NOMO-1 treated with dmso at 0.1 percent for 144 hours (cell line): ENCODE results near the gene HK2.
"Not testable (repeated sequence)": the region's sequence is repeated elsewhere in the genome, so short reads cannot be mapped to it uniquely, and the experiment has no call there.

Experiments used
- DNase-seq: peaks from one replicate; lab custom pipeline; 2025; ENCODE audit not compliant: unreplicated experiment; lab: John Stamatoyannopoulos, UW

Gene HK2

GRCh38 chr2:74834792-74835755, 1.1 kb downstream of the HK2 start:
- DNase-seq, result peak; percentile 37

GRCh38 chr2:74835831-74836674, 2.1 kb downstream of the HK2 start:
- peak; percentile 53 for DNase-seq

GRCh38 chr2:74836675-74837401, 2.9 kb downstream of the HK2 start:
- DNase-seq, result no peak

DNA sequence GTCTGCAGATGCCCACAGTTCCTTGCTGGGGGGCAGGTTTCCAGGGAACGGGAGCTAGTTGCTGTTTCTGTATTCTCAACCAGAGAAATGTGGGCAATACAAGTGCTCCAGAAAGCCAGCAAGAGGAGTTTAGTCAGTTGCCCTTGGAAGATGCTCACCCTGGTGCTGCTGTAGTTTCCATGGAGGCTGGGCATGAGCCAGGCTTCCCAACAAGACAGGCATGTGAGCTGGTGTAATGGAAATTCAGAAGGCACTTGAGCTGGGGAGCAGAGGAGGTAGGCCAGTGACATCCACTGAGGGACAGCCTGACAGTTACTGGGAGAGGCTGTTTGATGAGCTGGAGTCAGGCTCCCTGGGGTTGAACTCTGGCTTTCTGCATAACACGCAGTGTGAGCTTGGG, 7.7 kb downstream of the HK2 start:
- DNase-seq, result no peak

- no peak for DNase-seq
Observed at GRCh38 chr2:74843433-74843832, 9.5 kb downstream of the HK2 start.

DNA sequence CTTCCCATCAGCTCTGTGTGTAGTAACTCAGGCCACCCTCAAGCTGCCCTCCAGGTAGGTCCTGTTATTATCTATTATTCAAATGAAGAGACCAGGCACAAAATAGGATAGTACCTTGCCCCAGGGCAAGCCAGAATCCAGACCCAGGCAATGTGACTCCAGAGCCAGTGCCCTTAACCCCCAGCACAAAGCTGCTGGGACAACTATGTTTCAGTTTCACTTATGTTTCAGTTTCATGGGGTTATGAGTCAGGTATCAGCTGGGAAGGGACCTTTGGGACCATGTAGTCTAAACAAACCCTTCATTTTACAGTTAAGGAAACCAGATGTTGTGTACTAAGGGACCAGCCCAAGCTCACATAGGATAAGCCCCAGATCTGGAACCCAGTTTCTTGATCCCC, 10.0 kb downstream of the HK2 start:
- no peak for DNase-seq

DNA sequence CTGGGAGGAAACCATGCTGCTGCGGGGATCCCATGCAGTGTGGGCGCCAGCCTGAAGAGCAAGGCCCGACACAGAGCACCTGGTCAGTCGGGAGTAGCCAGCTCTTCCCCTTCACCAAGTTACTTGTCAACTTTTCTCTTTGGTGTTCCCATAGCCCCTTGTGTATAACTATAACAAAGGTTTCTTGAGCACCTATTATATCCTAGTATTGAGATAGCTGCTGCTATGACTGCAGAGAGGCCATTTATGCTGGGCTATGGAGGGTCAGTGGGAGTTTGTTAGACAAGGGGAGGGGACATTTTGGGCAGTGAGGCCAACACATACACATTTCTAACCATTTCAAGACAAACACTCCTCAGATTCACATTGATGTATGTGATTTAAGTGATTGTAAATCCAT, 10.8 kb downstream of the HK2 start:
- DNase-seq, result no peak

DNA sequence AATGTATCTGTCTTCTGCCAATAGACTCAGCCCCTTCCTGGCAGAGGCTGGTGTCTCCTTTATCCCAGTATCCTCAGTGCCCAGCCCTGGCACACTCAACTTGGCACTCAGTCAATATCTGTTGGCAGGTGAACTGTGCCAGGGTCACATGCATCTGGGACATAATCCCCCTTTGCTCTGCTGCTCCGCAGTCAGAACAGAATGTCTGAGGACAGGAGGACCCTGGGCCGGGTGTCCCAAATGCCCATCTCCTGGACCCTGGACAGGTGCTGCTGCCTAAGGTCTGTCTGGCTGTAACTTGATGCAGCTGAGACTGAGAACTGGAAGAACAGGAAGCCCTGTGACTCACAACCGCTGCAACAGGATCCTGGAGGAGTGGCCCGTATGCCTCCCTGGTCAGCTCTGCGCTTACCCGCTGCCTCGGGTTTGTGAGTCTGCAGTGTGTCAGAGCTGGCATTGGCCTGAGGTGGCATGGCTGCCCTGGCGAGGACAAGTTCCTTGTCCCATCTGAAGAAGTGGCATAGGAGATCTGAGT, 11.4 kb downstream of the HK2 start:
- peak; percentile 44 for DNase-seq

GRCh38 chr2:74845991-74846390, 12.1 kb downstream of the HK2 start:
- no peak for DNase-seq

DNA sequence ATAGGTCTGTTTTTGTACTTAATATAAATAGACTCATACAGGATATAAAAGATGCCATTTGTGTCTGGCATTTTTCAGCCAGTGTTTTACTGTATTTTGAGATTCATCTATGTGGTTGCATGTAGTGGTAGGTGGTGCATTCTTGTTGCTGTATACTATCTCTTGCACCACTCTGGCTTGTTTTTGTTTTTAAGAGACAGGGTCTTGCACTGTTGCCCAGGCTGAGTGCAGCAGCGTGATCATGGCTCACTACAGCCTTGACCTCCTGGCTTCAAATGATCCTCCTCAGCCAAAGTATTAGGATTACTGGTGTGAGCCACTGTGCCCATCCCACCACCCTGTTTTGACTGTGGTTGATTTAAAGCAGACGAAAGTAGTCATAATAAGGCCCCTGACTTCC, 12.6 kb downstream of the HK2 start:
- no peak for DNase-seq

- no peak for DNase-seq
Observed at GRCh38 chr2:74847070-74847858, 13.3 kb downstream of the HK2 start.

DNA sequence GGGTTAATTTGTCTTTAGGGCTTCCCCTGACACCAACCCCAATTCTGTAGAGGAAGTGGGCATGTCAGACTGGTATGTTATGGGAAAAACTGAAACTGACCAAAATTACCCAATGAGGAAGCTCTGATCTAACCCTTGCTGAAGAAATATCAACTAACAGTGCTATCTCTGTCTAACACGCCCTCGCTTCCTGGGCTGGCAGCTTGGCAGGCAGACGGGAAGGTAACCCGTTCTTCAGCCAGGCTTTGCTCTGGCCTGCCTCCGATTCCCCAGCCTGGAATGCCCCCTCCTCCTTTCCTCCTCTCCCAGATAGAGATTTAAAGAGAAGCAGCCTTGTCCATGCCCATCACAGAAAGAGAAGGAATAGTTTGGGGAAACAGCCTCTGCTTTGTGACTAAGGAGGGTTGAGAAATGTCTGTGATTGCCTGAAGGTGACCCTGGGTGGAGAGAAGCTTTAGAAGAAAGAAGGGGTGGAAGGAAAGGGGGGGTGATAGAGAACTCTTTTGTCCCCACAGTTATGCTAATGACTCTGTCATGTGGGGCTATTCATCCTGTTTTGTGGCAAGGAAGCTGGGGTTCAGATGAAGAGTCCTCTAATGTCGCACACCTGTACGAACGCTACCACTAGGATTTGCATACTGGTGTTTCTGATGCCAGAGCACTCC, 15.4 kb downstream of the HK2 start:
- peak; percentile 80 for DNase-seq

DNA sequence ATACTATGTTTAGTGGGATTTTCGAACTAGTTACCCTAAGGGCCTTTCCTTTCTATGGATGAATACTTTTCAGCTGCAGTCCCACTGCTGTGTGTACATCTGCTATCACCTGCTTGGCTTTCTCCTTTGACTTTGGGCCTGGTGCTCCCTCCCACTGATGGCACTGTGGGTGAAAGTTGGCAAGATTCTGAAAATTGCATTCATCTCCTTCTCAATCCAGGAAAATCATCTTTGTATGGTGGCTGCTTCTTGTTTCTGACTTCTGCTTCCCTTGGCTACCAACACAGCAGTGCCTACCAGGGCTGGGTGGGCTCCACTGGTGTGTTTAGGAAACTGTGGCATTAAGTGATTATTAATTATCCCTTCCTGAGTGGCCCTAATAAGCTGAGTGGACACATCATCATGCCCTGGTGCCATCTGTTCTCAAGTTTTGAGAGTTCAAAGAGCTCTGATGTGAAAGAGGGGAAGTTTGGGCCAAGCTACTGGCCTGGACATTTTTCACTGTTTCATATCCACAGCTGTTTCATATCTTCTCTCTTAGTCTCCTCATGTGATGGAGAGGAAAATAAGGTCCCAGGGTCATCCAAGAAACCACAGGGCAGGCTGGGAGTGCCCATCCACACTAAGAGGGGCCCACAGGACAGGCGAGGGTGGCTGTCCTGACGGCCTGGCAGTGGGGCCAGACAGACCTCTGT, 16.7 kb downstream of the HK2 start:
- DNase-seq, result no peak

GRCh38 chr2:74851191-74851566, 17.3 kb downstream of the HK2 start:
- no peak for DNase-seq

DNA sequence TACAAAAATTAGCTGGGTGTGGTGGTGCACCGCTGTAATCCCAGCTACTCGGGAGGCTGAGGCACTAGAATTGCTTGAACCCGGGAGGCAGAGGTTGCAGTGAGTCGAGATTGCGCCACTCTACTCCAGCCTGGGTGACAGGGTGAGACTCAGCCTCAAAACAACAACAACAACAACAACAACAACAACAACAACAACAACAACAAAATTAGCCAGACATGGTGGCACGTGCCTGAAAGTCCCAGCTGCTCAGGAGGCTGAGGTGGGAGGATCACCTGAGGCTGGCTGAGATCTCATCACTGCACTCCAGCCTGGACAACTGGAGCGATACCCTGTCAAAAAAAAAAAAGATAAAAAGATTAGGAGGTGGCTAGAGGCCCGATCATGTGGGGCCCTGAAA, 19.4 kb downstream of the HK2 start:
- not testable (repeated sequence) for DNase-seq

GRCh38 chr2:74854401-74854800, 20.5 kb downstream of the HK2 start:
- no peak for DNase-seq

GRCh38 chr2:74855114-74855707, 21.3 kb downstream of the HK2 start:
- DNase-seq, result not testable (repeated sequence)

GRCh38 chr2:74856004-74856578, 22.2 kb downstream of the HK2 start:
- no peak for DNase-seq
